HG02610 (cell line): Measurements from ENCODE around the gene MYH10.

Source experiments
- ATAC-seq: cut with Tn5 transposase; IDR thresholded peaks from one replicate; pipeline ENCODE4 v1.9.1; 2021; ENCODE audit warnings: mild to moderate bottlenecking, moderate library complexity; ENCODE audit not compliant: unreplicated experiment

The MYH10 gene

GRCh38 chr17:8453326-8453725 lies 177.2 kb downstream of the MYH10 start:
- ATAC-seq = no peak

- ATAC-seq = no peak
Observed at GRCh38 chr17:8451933-8452614, 178.5 kb downstream of the MYH10 start.

GRCh38 chr17:8448310-8448709 lies 182.2 kb downstream of the MYH10 start:
- ATAC-seq = no peak

- ATAC-seq = no peak
Observed at GRCh38 chr17:8447799-8448198, 182.7 kb downstream of the MYH10 start.

- no peak for ATAC-seq
Observed at GRCh38 chr17:8445536-8445935, 185.0 kb downstream of the MYH10 start.

- no peak for ATAC-seq
Observed at GRCh38 chr17:8444494-8444893, 186.0 kb downstream of the MYH10 start.

- no peak for ATAC-seq
Observed at GRCh38 chr17:8443756-8444155, 186.8 kb downstream of the MYH10 start.

GRCh38 chr17:8442310-8442709 lies 188.2 kb downstream of the MYH10 start:
- no peak for ATAC-seq

- ATAC-seq = no peak
Observed at GRCh38 chr17:8441690-8442089, 188.8 kb downstream of the MYH10 start.

GRCh38 chr17:8439681-8440080 lies 190.8 kb downstream of the MYH10 start:
- ATAC-seq = no peak

GRCh38 chr17:8438441-8438840 lies 192.1 kb downstream of the MYH10 start:
- no peak for ATAC-seq

GRCh38 chr17:8436844-8437171 lies 193.7 kb downstream of the MYH10 start:
- no peak for ATAC-seq

- peak; percentile 47 for ATAC-seq
Observed at GRCh38 chr17:8436169-8436843, 194.2 kb downstream of the MYH10 start.

GRCh38 chr17:8435245-8436168 lies 195.0 kb downstream of the MYH10 start, which contains the start of gene NDEL1:
NDEL1 (plus strand) TSS chr17:8435884; CDS start chr17:8444272, 8,388 bp downstream.
- peak; percentile 92 for ATAC-seq

GRCh38 chr17:8430966-8431365 lies 199.6 kb downstream of the MYH10 start:
- no peak for ATAC-seq

GRCh38 chr17:8426802-8427201 lies 203.7 kb downstream of the MYH10 start:
- no peak for ATAC-seq

GRCh38 chr17:8426094-8426720 lies 204.3 kb downstream of the MYH10 start:
- no peak for ATAC-seq
